WTC11 (cell line): ENCODE results near the gene VAV2. TPM values are rescaled to one million over a fixed set of nuclear protein-coding genes. Genes with fewer than 3 reads are reported as not detected.

ENCODE experiments used
- ATAC-seq: fragments of 200-7000 bp; cut with Tn5 transposase; 2 replicates; pipeline ENCODE4 v1.10.0; 2021; ENCODE audit warnings: mild to moderate bottlenecking, moderate library complexity
- CTCF ChIA-PET: fragments of 300-600 bp; sonication (Branson Sonifier 250); formaldehyde crosslinking; loops from one replicate; lab custom pipeline; 2021; ENCODE audit warnings: antibody characterized with exemption; lab: Charles Lee
- POLR2A ChIA-PET: fragments of 350-600 bp; sonication (Branson Sonifier 250); formaldehyde crosslinking; loops from one replicate; lab custom pipeline; 2021; ENCODE audit warnings: antibody characterized with exemption; lab: Charles Lee
- DNase-seq: peaks from one replicate; pipeline ENCODE4 v3.0.0; 2021; ENCODE audit warnings: low spot score
- H3K27ac Mint-ChIP-seq: 2 replicates; pipeline ENCODE4 v1.8.0; 2021; ENCODE audit warnings: mixed read lengths
- H3K27me3 Mint-ChIP-seq: 2 replicates; pipeline ENCODE4 v1.8.0; 2021; ENCODE audit warnings: low read depth, mild to moderate bottlenecking, moderate library complexity, mixed read lengths
- H3K36me3 Mint-ChIP-seq: 2 replicates; pipeline ENCODE4 v1.8.0; 2021; ENCODE audit warnings: mixed read lengths
- H3K4me1 Mint-ChIP-seq: 2 replicates; pipeline ENCODE4 v1.8.0; 2022; ENCODE audit warnings: mixed read lengths
- H3K4me3 Mint-ChIP-seq: 2 replicates; pipeline ENCODE4 v1.8.0; 2021; ENCODE audit warnings: mild to moderate bottlenecking, moderate library complexity, mixed read lengths
- H3K9me3 Mint-ChIP-seq: 2 replicates; pipeline ENCODE4 v1.8.0; 2021; ENCODE audit warnings: mixed read lengths
- CBFB ChIP-seq: sonication (generic); formaldehyde crosslinking; IDR thresholded peaks from 2 replicates; pipeline ENCODE4 v1.8.1; 2022; ENCODE audit warnings: mild to moderate bottlenecking, low read depth, missing genetic modification reagents
- CREM ChIP-seq: sonication (generic); formaldehyde crosslinking; IDR thresholded peaks from 2 replicates; pipeline ENCODE4 v1.8.1; 2022; ENCODE audit warnings: mild to moderate bottlenecking, missing genetic modification reagents, moderate library complexity
- ESRRA ChIP-seq: sonication (generic); formaldehyde crosslinking; IDR thresholded peaks from 2 replicates; pipeline ENCODE4 v1.8.1; 2022; ENCODE audit warnings: mild to moderate bottlenecking, missing genetic modification reagents, borderline replicate concordance
- GABPB1 ChIP-seq: sonication (generic); formaldehyde crosslinking; IDR thresholded peaks from 2 replicates; pipeline ENCODE4 v1.8.1; 2023; ENCODE audit warnings: mild to moderate bottlenecking, missing genetic modification reagents
- GTF2I ChIP-seq: fragments of 250-450 bp; sonication (Bioruptor Pico); conservative IDR thresholded peaks from 2 replicates; pipeline ENCODE4 v1.4.0; 2021; ENCODE audit warnings: mild to moderate bottlenecking
- IRF1 ChIP-seq: sonication (generic); formaldehyde crosslinking; IDR thresholded peaks from 2 replicates; pipeline ENCODE4 v1.8.0; 2023; ENCODE audit warnings: missing genetic modification reagents
- NR2C2 ChIP-seq: sonication (generic); formaldehyde crosslinking; IDR thresholded peaks from 2 replicates; pipeline ENCODE4 v1.8.0; 2022; ENCODE audit warnings: mild to moderate bottlenecking, missing genetic modification reagents
- SP1 ChIP-seq: sonication (generic); formaldehyde crosslinking; conservative IDR thresholded peaks from 2 replicates; pipeline ENCODE4 v1.8.1; 2022; ENCODE audit warnings: missing genetic modification reagents
- TCF7 ChIP-seq: sonication (generic); formaldehyde crosslinking; IDR thresholded peaks from 2 replicates; pipeline ENCODE4 v1.8.0; 2022; ENCODE audit warnings: mild to moderate bottlenecking, low read depth, missing genetic modification reagents, moderate library complexity
- TEAD4 ChIP-seq: sonication (generic); formaldehyde crosslinking; IDR thresholded peaks from 2 replicates; pipeline ENCODE4 v1.8.0; 2022; ENCODE audit warnings: mild to moderate bottlenecking, missing genetic modification reagents
- TP53 ChIP-seq: sonication (generic); formaldehyde crosslinking; IDR thresholded peaks from 2 replicates; pipeline ENCODE4 v1.8.1; 2023; ENCODE audit warnings: mild to moderate bottlenecking, missing genetic modification reagents
- ZMAT4 ChIP-seq: fragments of 250-450 bp; sonication (Bioruptor Pico); IDR thresholded peaks from 2 replicates; pipeline ENCODE4 v1.9.0; 2021; ENCODE audit warnings: mild to moderate bottlenecking
- ZNF317 ChIP-seq: sonication (generic); formaldehyde crosslinking; IDR thresholded peaks from 2 replicates; pipeline ENCODE4 v1.8.1; 2023; ENCODE audit warnings: low read depth, mild to moderate bottlenecking, moderate library complexity, missing genetic modification reagents, borderline replicate concordance
- total RNA-seq: library from RNA; stranded (reverse); gene quantifications from 3 replicates; pipeline ENCODE4 v1.2.3, GENCODE V29; 2021
- TF ChIP-seq, protein P1 (sequence below): sonication (generic); formaldehyde crosslinking; IDR thresholded peaks from 2 replicates; pipeline ENCODE4 v1.8.0; 2023; ENCODE audit warnings: mild to moderate bottlenecking, missing genetic modification reagents
- TF ChIP-seq, protein P2 (sequence below): sonication (generic); formaldehyde crosslinking; IDR thresholded peaks from 2 replicates; pipeline ENCODE4 v1.8.0; 2022; ENCODE audit warnings: mild to moderate bottlenecking, missing genetic modification reagents
- TF ChIP-seq, protein P3 (sequence below): fragments of 250-450 bp; sonication (Bioruptor Pico); IDR thresholded peaks from 2 replicates; pipeline ENCODE4 v1.8.0; 2021; ENCODE audit warnings: mild to moderate bottlenecking
- TF ChIP-seq, protein P4 (sequence below): sonication (generic); formaldehyde crosslinking; IDR thresholded peaks from 2 replicates; pipeline ENCODE4 v1.8.1; 2023; ENCODE audit warnings: mild to moderate bottlenecking, missing genetic modification reagents, moderate library complexity
- TF ChIP-seq, protein P5 (sequence below): sonication (generic); formaldehyde crosslinking; IDR thresholded peaks from 2 replicates; pipeline ENCODE4 v1.8.0; 2023; ENCODE audit warnings: missing genetic modification reagents, mild to moderate bottlenecking, borderline replicate concordance
- TF ChIP-seq, protein P6 (sequence below): sonication (generic); formaldehyde crosslinking; conservative IDR thresholded peaks from 2 replicates; pipeline ENCODE4 v1.8.1; 2022; ENCODE audit warnings: mild to moderate bottlenecking, missing genetic modification reagents
- TF ChIP-seq, protein P7 (sequence below): sonication (generic); formaldehyde crosslinking; IDR thresholded peaks from 2 replicates; pipeline ENCODE4 v1.8.0; 2022; ENCODE audit warnings: mild to moderate bottlenecking, missing genetic modification reagents

VAV2 gene
- total RNA-seq, 1 experiment from 2014 or later, result 39.7 TPM

- TF ChIP-seq, protein P1, sequence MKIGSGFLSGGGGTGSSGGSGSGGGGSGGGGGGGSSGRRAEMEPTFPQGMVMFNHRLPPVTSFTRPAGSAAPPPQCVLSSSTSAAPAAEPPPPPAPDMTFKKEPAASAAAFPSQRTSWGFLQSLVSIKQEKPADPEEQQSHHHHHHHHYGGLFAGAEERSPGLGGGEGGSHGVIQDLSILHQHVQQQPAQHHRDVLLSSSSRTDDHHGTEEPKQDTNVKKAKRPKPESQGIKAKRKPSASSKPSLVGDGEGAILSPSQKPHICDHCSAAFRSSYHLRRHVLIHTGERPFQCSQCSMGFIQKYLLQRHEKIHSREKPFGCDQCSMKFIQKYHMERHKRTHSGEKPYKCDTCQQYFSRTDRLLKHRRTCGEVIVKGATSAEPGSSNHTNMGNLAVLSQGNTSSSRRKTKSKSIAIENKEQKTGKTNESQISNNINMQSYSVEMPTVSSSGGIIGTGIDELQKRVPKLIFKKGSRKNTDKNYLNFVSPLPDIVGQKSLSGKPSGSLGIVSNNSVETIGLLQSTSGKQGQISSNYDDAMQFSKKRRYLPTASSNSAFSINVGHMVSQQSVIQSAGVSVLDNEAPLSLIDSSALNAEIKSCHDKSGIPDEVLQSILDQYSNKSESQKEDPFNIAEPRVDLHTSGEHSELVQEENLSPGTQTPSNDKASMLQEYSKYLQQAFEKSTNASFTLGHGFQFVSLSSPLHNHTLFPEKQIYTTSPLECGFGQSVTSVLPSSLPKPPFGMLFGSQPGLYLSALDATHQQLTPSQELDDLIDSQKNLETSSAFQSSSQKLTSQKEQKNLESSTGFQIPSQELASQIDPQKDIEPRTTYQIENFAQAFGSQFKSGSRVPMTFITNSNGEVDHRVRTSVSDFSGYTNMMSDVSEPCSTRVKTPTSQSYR (CRISPR knock-in tag), result no peak
- TF ChIP-seq, protein P2, sequence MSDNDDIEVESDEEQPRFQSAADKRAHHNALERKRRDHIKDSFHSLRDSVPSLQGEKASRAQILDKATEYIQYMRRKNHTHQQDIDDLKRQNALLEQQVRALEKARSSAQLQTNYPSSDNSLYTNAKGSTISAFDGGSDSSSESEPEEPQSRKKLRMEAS, result no peak
- no peak for TF ChIP-seq TEAD4 (CRISPR knock-in tag)
- TF ChIP-seq, protein P3, sequence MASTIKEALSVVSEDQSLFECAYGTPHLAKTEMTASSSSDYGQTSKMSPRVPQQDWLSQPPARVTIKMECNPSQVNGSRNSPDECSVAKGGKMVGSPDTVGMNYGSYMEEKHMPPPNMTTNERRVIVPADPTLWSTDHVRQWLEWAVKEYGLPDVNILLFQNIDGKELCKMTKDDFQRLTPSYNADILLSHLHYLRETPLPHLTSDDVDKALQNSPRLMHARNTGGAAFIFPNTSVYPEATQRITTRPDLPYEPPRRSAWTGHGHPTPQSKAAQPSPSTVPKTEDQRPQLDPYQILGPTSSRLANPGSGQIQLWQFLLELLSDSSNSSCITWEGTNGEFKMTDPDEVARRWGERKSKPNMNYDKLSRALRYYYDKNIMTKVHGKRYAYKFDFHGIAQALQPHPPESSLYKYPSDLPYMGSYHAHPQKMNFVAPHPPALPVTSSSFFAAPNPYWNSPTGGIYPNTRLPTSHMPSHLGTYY, result no peak
- no peak for TF ChIP-seq GTF2I (CRISPR knock-in tag)
- TF ChIP-seq, protein P4, sequence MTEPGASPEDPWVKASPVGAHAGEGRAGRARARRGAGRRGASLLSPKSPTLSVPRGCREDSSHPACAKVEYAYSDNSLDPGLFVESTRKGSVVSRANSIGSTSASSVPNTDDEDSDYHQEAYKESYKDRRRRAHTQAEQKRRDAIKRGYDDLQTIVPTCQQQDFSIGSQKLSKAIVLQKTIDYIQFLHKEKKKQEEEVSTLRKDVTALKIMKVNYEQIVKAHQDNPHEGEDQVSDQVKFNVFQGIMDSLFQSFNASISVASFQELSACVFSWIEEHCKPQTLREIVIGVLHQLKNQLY (CRISPR knock-in tag), result no peak
- TF ChIP-seq CBFB (CRISPR knock-in tag), result no peak
- TF ChIP-seq TP53 (CRISPR knock-in tag), result no peak
- TF ChIP-seq, protein P5, sequence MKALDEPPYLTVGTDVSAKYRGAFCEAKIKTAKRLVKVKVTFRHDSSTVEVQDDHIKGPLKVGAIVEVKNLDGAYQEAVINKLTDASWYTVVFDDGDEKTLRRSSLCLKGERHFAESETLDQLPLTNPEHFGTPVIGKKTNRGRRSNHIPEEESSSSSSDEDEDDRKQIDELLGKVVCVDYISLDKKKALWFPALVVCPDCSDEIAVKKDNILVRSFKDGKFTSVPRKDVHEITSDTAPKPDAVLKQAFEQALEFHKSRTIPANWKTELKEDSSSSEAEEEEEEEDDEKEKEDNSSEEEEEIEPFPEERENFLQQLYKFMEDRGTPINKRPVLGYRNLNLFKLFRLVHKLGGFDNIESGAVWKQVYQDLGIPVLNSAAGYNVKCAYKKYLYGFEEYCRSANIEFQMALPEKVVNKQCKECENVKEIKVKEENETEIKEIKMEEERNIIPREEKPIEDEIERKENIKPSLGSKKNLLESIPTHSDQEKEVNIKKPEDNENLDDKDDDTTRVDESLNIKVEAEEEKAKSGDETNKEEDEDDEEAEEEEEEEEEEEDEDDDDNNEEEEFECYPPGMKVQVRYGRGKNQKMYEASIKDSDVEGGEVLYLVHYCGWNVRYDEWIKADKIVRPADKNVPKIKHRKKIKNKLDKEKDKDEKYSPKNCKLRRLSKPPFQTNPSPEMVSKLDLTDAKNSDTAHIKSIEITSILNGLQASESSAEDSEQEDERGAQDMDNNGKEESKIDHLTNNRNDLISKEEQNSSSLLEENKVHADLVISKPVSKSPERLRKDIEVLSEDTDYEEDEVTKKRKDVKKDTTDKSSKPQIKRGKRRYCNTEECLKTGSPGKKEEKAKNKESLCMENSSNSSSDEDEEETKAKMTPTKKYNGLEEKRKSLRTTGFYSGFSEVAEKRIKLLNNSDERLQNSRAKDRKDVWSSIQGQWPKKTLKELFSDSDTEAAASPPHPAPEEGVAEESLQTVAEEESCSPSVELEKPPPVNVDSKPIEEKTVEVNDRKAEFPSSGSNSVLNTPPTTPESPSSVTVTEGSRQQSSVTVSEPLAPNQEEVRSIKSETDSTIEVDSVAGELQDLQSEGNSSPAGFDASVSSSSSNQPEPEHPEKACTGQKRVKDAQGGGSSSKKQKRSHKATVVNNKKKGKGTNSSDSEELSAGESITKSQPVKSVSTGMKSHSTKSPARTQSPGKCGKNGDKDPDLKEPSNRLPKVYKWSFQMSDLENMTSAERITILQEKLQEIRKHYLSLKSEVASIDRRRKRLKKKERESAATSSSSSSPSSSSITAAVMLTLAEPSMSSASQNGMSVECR (CRISPR knock-in tag), result no peak
- TF ChIP-seq ESRRA (CRISPR knock-in tag), result no peak
- TF ChIP-seq ZMAT4, result no peak
Observed at GRCh38 chr9:133768371-133768858, 223.7 kb downstream of the VAV2 start (continued).

- Mint-ChIP-seq H3K4me1 (no peaks in the 10 kb centered on the region), H3K27me3 (no peaks in the 10 kb centered on the region), H3K27ac (no peak overlapping the region), H3K4me3 (no peak overlapping the region), H3K36me3 (peaks cover 48% of the 10 kb centered on the region), H3K9me3 (peaks cover 22% of the 10 kb centered on the region)
- ChIA-PET CTCF (interaction anchor here (1.2 to 4.9 kb wide), 2 partner anchors 25 to 32 kb away, joined by 5 to 52 read pairs; no protein-coding TSS in a partner anchor), POLR2A (no interaction called here)
- DNase-seq, result no peak
- ATAC-seq, result no peak
- TF ChIP-seq, protein P6, sequence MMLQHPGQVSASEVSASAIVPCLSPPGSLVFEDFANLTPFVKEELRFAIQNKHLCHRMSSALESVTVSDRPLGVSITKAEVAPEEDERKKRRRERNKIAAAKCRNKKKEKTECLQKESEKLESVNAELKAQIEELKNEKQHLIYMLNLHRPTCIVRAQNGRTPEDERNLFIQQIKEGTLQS (CRISPR knock-in tag), result no peak
- TF ChIP-seq ZNF317 (CRISPR knock-in tag), result no peak
- TF ChIP-seq GABPB1 (CRISPR knock-in tag), result no peak
- no peak for TF ChIP-seq CREM (CRISPR knock-in tag)
- TF ChIP-seq NR2C2 (CRISPR knock-in tag), result no peak
- TF ChIP-seq IRF1 (CRISPR knock-in tag), result no peak
- TF ChIP-seq, protein P3, result no peak
- no peak for TF ChIP-seq SP1
- no peak for TF ChIP-seq TCF7 (CRISPR knock-in tag)
- TF ChIP-seq, protein P7, sequence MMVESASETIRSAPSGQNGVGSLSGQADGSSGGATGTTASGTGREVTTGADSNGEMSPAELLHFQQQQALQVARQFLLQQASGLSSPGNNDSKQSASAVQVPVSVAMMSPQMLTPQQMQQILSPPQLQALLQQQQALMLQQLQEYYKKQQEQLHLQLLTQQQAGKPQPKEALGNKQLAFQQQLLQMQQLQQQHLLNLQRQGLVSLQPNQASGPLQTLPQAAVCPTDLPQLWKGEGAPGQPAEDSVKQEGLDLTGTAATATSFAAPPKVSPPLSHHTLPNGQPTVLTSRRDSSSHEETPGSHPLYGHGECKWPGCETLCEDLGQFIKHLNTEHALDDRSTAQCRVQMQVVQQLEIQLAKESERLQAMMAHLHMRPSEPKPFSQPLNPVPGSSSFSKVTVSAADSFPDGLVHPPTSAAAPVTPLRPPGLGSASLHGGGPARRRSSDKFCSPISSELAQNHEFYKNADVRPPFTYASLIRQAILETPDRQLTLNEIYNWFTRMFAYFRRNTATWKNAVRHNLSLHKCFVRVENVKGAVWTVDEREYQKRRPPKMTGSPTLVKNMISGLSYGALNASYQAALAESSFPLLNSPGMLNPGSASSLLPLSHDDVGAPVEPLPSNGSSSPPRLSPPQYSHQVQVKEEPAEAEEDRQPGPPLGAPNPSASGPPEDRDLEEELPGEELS (CRISPR knock-in tag), result no peak
Observed at GRCh38 chr9:133767625-133768024, 224.5 kb downstream of the VAV2 start.
